AG10803 (cell line): ENCODE measurements around the gene TANC2.

Experiments
- DNase-seq: peaks from one replicate; pipeline ENCODE4 v3.0.0; 2010; ENCODE audit warnings: low read depth
- H3K4me3 ChIP-seq: 2 replicates; pipeline ENCODE4 v1.5.1; 2011; ENCODE audit warnings: mild to moderate bottlenecking, low read length, control low read depth
- CTCF ChIP-seq: conservative IDR thresholded peaks from 2 replicates; pipeline ENCODE4 v1.5.1; 2011; ENCODE audit warnings: mild to moderate bottlenecking, low read length, control low read depth, inconsistent platforms

The TANC2 gene

DNA sequence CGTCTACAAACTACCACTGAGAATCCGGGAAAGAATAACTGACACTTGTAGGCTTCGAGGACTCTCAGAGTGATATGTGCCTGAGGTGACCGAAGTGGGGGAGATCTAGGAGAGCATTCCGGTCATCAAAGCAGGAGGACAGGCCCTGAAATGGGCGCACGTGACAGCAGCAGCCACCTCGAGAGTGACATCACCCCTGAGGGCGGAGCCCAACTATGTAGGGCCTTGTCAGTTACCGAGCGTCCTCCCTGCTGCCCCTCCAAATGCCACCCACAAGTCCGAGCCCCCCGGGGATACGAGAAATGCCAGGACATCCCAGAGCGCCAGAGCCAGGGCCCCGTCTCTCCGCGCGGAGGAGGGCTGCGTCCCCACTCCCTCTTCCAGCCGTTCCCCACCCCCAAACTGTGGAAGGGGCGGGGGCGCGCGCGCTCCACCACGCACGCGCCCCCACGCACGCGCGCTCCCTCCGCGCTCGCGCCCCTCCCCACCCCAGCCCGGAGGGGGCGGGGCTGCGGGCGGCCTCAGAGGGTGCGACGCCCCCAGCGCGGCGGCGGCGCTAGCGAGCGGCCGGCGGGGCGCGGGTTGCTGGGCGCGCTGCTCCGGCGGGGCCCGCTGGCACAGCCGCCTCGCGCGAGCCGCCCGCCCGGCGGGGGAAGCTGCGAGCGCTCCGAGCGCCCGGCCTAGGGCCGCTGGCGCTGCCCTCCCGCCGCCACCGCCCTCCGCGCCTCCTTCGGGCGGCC, at the start of gene TANC2:
Gene TANC2, plus strand, starts transcription at position 550 of the 740 bp plus-strand sequence. CDS start 43,325 bp downstream, outside the sequence.
- H3K4me3 ChIP-seq, result peak within 1 kb of the TSS; percentile 76
- DNase-seq, result peak; percentile 79
- no peak for TF ChIP-seq CTCF

DNA sequence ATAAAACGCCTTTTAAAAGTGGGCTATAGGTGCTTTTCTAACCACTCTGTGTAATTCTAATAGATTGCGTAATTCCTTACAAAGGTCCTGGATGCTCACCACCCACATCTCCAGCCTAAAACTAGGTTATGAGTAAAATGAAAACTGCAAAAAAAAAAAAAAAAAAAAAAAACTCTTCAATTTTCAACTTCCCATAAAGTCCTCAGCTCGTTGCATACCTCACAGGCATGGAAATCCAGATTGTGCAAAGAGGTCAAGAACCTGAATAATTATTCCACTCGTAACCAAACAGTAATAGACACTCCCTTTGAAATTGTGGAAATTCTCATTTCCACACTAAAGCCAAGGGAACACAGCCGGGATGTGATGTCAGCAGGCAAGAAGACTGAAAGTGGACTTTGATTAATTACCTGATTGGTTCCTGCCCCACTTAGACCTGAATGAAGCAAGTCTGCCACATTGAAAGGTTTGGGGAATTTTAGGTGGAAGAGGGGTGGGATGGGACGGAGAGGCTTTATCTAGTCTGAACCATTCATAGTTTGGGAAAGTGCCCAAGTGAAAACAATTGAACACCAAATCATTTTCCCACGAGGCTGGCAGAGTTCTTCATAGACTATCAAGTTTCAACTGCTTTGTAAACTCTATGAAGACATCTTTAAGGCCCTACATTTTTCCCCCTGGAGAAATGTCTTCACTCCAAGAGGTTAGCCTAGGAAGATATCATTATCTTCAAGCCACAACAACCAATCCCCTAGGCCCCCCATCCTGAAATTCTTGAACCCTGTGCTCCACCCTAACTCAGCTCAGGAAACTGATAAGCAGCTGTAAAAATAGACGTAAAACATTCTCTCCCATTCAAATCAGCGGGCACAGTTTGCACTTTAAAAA, 49.1 kb upstream of the TANC2 start:
- no peak for DNase-seq
- no peak overlapping the region for H3K4me3 ChIP-seq
- TF ChIP-seq CTCF, result no peak

GRCh38 chr17:62919388-62919787, 46.6 kb upstream of the TANC2 start:
- no peak for TF ChIP-seq CTCF
- no peak overlapping the region for H3K4me3 ChIP-seq
- peak; percentile 11 for DNase-seq

DNA sequence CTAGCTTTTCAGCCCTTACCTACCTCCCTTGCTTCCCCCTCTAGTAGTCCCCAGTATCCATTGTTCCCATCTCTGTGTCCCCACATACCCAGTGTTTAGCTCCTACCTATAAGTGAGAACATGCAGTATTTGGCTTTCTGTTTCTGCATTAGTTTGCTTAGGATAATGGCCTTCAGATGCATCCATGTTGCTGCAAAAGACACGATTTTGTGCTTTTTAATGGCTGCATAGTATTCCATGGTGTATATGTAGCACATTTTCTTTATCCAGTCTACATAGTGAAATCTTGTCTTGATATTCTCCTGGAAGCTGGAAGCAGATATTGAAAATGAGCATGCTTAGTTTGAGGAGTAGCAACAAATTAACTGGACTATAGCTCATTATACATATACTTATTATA, 45.7 kb upstream of the TANC2 start:
- DNase-seq, result no peak
- H3K4me3 ChIP-seq, result no peak overlapping the region
- no peak for TF ChIP-seq CTCF

DNA sequence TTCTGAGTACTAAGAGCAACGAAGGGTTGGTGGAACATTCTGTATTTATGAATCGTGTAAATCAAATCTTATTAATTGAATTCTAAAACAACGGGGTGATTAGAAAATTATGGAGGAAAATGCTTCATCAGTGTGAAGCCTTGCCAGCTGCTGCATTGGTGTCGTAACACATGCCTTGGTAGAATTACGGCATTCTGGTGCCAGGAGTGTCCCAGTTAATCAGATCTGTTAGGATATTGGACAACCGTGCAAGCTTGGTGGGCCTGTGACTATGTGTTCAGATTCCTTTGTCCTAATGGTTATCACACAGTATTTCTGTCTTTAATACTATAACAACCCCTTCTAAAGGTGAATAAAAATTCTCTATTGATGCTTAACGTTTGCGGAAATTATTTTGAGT, 44.2 kb upstream of the TANC2 start:
- H3K4me3 ChIP-seq, result no peak overlapping the region
- DNase-seq, result no peak
- no peak for TF ChIP-seq CTCF

GRCh38 chr17:62923258-62924150, 42.5 kb upstream of the TANC2 start:
- no peak overlapping the region for H3K4me3 ChIP-seq
- no peak for DNase-seq
- TF ChIP-seq CTCF, result no peak
